Mesothelial cell of epicardium (in vitro differentiated cells): Measurements from ENCODE around the gene CADM4. TPM values are rescaled to one million over a fixed set of nuclear protein-coding genes. Genes with fewer than 3 reads are reported as not detected.

ENCODE experiments used
- DNase-seq, 2 experiments: peaks; one replicate each; pipeline ENCODE4 v3.0.0; 2021; ENCODE audit warnings: low spot score in 2 of 2; ENCODE audit not compliant: unreplicated experiment in 2 of 2
- H3K27ac Mint-ChIP-seq: 2 replicates; pipeline ENCODE4 v1.8.0; 2021; ENCODE audit warnings: mixed read lengths
- H3K27me3 Mint-ChIP-seq: 2 replicates; pipeline ENCODE4 v1.8.0; 2021; ENCODE audit warnings: low read depth, mixed read lengths
- H3K36me3 Mint-ChIP-seq: 2 replicates; pipeline ENCODE4 v1.8.0; 2021; ENCODE audit warnings: mixed read lengths
- H3K4me1 Mint-ChIP-seq: 2 replicates; pipeline ENCODE4 v1.8.0; 2021; ENCODE audit warnings: mixed read lengths
- H3K4me3 Mint-ChIP-seq: 2 replicates; pipeline ENCODE4 v1.8.0; 2021; ENCODE audit warnings: mild to moderate bottlenecking, moderate library complexity, mixed read lengths
- H3K9me3 Mint-ChIP-seq: 2 replicates; pipeline ENCODE4 v1.8.0; 2021; ENCODE audit warnings: mixed read lengths
- total RNA-seq: library from RNA; stranded (reverse); gene quantifications from 3 replicates; pipeline ENCODE4 v1.2.1, GENCODE V29; 2021
- TF ChIP-seq, protein P1 (sequence below): fragments of 200-600 bp; sonication (generic); IDR thresholded peaks from one replicate; pipeline ENCODE4 v1.5.0; 2021; ENCODE audit warnings: antibody characterized with exemption; ENCODE audit not compliant: unreplicated experiment

The CADM4 gene
- total RNA-seq, 1 donor from 2014 or later: 47.1 TPM

DNA sequence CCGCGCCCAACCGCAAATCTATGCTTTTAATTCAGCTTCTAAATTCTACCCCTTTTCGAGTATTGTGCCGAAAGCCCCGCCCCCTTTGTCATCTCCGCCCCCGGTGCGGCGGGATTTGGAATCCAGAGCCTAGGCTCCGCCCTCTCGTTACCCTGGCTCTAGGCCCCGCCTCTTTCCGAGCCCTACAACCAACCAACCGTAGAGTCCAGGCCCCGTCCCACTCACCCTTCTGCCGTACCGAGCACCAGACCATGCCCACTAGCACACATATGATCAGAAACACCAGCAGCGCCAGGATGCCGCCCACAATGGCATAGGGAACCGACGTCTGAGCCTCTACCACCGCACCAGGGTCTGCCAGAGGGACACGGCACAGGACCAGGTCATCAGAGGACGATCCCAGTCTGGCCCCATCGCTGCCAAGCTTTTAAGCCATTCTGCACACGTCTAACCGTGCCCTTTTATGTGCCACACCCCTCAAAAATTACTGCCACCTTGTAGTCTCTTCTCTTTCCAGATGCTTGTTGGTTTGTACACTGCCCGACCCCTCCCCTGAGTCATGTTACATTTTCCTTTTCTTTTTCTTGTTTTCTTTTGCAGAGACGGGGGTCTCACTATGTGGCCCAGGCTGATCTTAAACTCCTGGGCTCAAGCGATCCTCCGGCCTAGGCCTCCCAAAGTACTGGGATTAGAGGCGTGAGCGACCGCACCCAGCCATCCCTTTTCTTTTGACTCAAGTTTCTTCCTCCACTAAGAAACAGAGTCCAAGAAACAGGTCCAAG lies 15.6 kb downstream of the CADM4 start:
- no peak for DNase-seq
- Mint-ChIP-seq H3K4me1 (peaks cover 15% of the 10 kb centered on the region), H3K9me3 (no peaks in the 10 kb centered on the region), H3K36me3 (peaks cover 26% of the 10 kb centered on the region), H3K27me3 (no peaks in the 10 kb centered on the region), H3K27ac (no peak overlapping the region), H3K4me3 (no peak overlapping the region)
- TF ChIP-seq, protein P1, sequence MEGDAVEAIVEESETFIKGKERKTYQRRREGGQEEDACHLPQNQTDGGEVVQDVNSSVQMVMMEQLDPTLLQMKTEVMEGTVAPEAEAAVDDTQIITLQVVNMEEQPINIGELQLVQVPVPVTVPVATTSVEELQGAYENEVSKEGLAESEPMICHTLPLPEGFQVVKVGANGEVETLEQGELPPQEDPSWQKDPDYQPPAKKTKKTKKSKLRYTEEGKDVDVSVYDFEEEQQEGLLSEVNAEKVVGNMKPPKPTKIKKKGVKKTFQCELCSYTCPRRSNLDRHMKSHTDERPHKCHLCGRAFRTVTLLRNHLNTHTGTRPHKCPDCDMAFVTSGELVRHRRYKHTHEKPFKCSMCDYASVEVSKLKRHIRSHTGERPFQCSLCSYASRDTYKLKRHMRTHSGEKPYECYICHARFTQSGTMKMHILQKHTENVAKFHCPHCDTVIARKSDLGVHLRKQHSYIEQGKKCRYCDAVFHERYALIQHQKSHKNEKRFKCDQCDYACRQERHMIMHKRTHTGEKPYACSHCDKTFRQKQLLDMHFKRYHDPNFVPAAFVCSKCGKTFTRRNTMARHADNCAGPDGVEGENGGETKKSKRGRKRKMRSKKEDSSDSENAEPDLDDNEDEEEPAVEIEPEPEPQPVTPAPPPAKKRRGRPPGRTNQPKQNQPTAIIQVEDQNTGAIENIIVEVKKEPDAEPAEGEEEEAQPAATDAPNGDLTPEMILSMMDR: no peak

DNA sequence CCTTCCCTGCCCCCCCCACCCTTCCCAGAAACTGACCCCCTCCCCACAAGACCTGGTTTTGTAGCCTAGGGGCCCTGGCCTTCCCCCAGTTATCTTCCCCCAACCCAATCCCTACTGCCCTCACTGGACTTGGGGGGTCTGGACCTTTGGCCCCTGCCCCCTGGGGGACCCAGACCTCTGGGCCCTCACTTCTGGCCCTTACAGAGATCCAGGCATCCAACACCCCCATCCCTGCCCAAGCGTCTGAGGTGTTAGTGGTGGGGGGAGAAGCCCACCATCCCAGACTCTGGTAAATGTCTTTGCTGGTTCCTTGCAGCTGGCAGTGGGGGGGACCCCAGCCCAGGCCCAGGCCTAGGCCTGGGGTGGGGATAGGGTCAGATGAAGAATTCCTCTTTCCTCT lies 16.7 kb downstream of the CADM4 start:
- H3K4me3 Mint-ChIP-seq: no peak overlapping the region
- no peak for DNase-seq
- H3K27ac Mint-ChIP-seq: no peak overlapping the region
- H3K4me1 Mint-ChIP-seq: peaks cover 21% of the 10 kb centered on the region
- H3K27me3 Mint-ChIP-seq: no peaks in the 10 kb centered on the region
- peaks cover 26% of the 10 kb centered on the region for H3K36me3 Mint-ChIP-seq
- H3K9me3 Mint-ChIP-seq: no peaks in the 10 kb centered on the region
- TF ChIP-seq, protein P1: no peak

DNA sequence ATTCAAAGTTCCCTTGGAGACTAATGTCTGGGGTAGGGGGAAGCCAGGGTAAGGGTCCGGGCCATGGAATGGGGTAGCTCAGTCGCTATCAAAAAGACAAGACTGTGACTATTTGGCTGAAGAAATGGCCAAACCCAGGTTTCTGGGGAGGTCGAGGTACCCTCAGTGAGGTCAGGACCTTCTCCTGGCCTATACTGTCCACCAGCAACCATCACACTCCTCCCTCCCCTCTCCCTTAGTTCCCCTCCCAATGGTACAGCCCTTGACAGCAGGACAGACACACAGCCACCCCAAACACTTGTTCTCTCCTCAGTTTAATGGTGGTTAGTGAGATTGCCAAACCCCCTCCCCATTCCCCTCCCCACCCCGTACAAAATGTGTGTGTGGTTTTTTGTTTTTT lies 17.6 kb downstream of the CADM4 start:
- TF ChIP-seq, protein P1: no peak
- peaks cover 23% of the 10 kb centered on the region for H3K36me3 Mint-ChIP-seq
- no peak overlapping the region for H3K4me3 Mint-ChIP-seq
- no peaks in the 10 kb centered on the region for H3K27me3 Mint-ChIP-seq
- peaks cover 21% of the 10 kb centered on the region for H3K4me1 Mint-ChIP-seq
- H3K27ac Mint-ChIP-seq: no peak overlapping the region
- no peak for DNase-seq
- no peaks in the 10 kb centered on the region for H3K9me3 Mint-ChIP-seq

DNA sequence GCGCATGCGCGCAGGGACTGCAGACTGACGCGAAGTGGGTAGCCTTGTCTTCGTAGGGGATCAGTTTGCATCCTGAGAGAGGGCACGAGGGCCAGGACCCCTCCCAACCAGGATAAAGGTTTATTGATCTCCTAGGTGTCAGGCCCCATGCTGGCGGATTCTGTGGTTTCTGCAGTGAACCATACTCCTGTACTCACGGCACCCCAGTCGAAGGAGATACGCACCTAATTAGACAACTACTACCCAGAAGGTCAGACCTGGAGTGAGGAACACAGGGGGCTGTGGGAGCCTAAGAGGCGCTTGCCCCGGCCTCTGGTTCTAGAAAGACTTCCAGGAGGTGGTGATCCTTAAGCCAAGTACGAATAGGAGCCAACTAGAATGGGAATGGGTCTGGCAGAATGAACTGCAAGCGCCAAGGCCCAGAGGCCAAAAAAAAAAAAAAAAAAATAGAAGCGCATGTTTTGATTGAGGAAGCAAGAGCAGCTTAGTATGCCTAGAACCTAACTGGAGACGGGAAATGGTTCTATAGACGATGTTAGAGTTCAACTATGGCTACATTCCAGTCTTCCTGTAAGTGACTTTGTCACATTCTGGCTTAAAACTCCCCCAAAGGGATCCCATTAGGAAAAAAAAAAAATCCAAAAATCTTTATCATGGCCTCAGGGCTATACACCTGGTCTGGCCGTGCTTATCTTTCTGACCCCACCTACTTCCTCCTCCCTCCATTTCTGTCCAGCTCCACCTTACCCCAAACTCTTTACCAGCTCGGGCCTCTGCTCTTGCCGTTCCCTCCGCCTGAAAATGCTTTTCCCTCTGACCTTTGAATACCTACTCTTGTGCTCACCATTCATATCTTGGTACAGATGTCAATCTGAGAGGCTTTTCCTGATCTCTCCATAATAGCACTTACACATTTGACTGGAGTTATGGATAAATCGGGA lies 19.3 kb downstream of the CADM4 start:
- peak overlapping the region; percentile 99 for H3K27ac Mint-ChIP-seq
- TF ChIP-seq, protein P1: no peak
- H3K4me1 Mint-ChIP-seq: peaks cover 25% of the 10 kb centered on the region
- no peaks in the 10 kb centered on the region for H3K27me3 Mint-ChIP-seq
- no peak for DNase-seq
- no peaks in the 10 kb centered on the region for H3K9me3 Mint-ChIP-seq
- peaks cover 17% of the 10 kb centered on the region for H3K36me3 Mint-ChIP-seq
- peak overlapping the region; percentile 92 for H3K4me3 Mint-ChIP-seq

DNA sequence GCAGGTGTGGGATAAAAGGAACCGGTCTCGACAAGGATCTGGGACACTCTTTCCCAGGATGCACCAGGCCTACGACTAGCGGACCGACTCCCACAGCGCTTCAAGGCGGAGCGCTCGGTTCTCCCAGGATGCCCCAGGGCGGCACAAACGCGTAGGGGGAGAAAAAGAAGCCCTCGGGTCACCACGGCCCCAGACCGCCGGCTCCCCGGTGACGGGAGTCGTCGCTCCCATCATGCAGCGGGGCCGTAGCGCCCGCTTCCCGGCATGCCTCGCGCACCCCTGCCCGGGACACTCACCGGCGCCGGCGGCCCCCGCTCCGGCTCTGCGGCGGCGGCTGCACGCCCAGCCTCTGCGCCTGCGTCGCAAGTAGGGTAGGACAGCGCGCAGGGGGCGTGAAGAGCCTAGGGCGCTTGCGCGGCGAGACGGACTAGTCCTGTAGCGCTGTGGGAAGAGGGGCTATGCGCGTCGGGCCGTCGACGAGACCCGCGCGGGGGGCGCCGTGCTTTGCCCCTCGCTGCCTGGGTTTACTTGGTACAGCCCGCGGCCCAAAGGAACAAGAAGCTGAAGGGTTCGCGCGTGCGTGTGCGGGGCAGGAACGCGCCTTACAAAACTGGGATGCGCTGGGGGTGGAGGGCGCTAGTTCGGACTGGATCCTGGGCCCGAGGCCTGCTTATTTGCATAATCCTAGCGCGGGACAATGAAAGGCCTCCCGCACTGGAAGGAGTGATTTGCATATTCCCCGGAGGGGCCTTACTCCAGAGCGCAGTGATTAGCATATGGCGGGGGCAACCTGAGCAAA lies 20.2 kb downstream of the CADM4 start, which contains the start of gene ZNF428:
Gene ZNF428, minus strand, starts transcription at position 368 of the 799 bp plus-strand sequence. CDS start 5,325 bp downstream, outside the sequence.
- Mint-ChIP-seq H3K36me3 (peaks cover 15% of the 10 kb centered on the region), H3K9me3 (no peaks in the 10 kb centered on the region), H3K4me3 (peak within 1 kb of the TSS; percentile 92), H3K4me1 (peaks cover 25% of the 10 kb centered on the region), H3K27ac (peak within 1 kb of the TSS; percentile 99), H3K27me3 (no peaks in the 10 kb centered on the region)
- peak; percentile 85 to 89 for DNase-seq
- TF ChIP-seq, protein P1: no peak
